Mucosa of rectum (tissue), 2 donors: ENCODE results near the gene ANKRD29.
"Not testable (repeated sequence)": the region's sequence is repeated elsewhere in the genome, so short reads cannot be mapped to it uniquely, and the experiment has no call there.

Source experiments
- H3K27ac ChIP-seq, 2 donors: one replicate each; pipeline ENCODE4 v1.7.0; 2013; ENCODE audit warnings: inconsistent platforms in 2 of 2, low read depth in 2 of 2, low read length in 2 of 2
- H3K27me3 ChIP-seq, 2 donors: one replicate each; pipeline ENCODE4 v1.7.0; 2013; ENCODE audit warnings: low read length in 2 of 2; ENCODE audit not compliant: control insufficient read depth in 2 of 2, insufficient read depth in 2 of 2
- H3K36me3 ChIP-seq, 2 donors: one replicate each; pipeline ENCODE4 v1.7.0; 2013; ENCODE audit warnings: low read length in 2 of 2; ENCODE audit not compliant: control insufficient read depth in 2 of 2, insufficient read depth in 2 of 2
- H3K4me1 ChIP-seq, 2 donors: one replicate each; pipeline ENCODE4 v1.7.0; 2013; ENCODE audit warnings: low read length in 2 of 2, mild to moderate bottlenecking in 1 of 2; ENCODE audit not compliant: control insufficient read depth in 2 of 2, insufficient read depth in 2 of 2
- H3K4me3 ChIP-seq, 2 donors: one replicate each; pipeline ENCODE4 v1.7.0; 2013; ENCODE audit warnings: low read length in 2 of 2
- H3K9ac ChIP-seq, 2 donors: one replicate each; pipeline ENCODE4 v1.7.0; 2013; ENCODE audit warnings: low read length in 2 of 2, low read depth in 1 of 2, mild to moderate bottlenecking in 1 of 2
- H3K9me3 ChIP-seq, 2 donors: one replicate each; pipeline ENCODE4 v1.7.0; 2013; ENCODE audit warnings: low read length in 2 of 2; ENCODE audit not compliant: control insufficient read depth in 2 of 2
- donor health status: healthy.
- donor health status: Normal muscosa, but diverticular disease.

ANKRD29 gene

GRCh38 chr18:23646282-23646681 is 16.4 kb downstream of the ANKRD29 start:
- Histone ChIP-seq H3K27ac (no peak overlapping the region), H3K36me3 (no peaks in the 10 kb centered on the region), H3K9me3 (peaks cover 0 to 2% of the 10 kb centered on the region in 2 donors), H3K4me1 (peaks cover 0 to 2% of the 10 kb centered on the region in 2 donors), H3K27me3 (no peaks in the 10 kb centered on the region), H3K4me3 (no peak overlapping the region), H3K9ac (no peak overlapping the region)

- Histone ChIP-seq H3K4me1 (no peaks in the 10 kb centered on the region), H3K9me3 (peaks cover 0 to 2% of the 10 kb centered on the region in 2 donors), H3K27me3 (no peaks in the 10 kb centered on the region), H3K9ac (no peak overlapping the region), H3K36me3 (no peaks in the 10 kb centered on the region), H3K27ac (no peak overlapping the region), H3K4me3 (no peak overlapping the region)
These were observed 17.0 kb downstream of the ANKRD29 start for GRCh38 chr18:23645568-23646175.

- Histone ChIP-seq H3K4me1 (no peaks in the 10 kb centered on the region), H3K9me3 (peaks cover 0 to 2% of the 10 kb centered on the region in 2 donors), H3K4me3 (no peak overlapping the region), H3K36me3 (no peaks in the 10 kb centered on the region), H3K27me3 (no peaks in the 10 kb centered on the region), H3K27ac (no peak overlapping the region), H3K9ac (no peak overlapping the region)
These were observed 18.8 kb downstream of the ANKRD29 start for GRCh38 chr18:23643815-23644490.

- H3K27ac ChIP-seq = no peak overlapping the region
- H3K9ac ChIP-seq = no peak overlapping the region
- H3K27me3 ChIP-seq = no peaks in the 10 kb centered on the region
- no peaks in the 10 kb centered on the region for H3K4me1 ChIP-seq
- H3K4me3 ChIP-seq = no peak overlapping the region
- peaks cover 0 to 2% of the 10 kb centered on the region in 2 donors for H3K9me3 ChIP-seq
- no peaks in the 10 kb centered on the region for H3K36me3 ChIP-seq
These were observed 20.6 kb downstream of the ANKRD29 start for GRCh38 chr18:23641937-23642666.

GRCh38 chr18:23641143-23641720 is 21.5 kb downstream of the ANKRD29 start:
- Histone ChIP-seq H3K27me3 (no peaks in the 10 kb centered on the region), H3K9me3 (peaks cover 0 to 2% of the 10 kb centered on the region in 2 donors), H3K4me3 (no peak overlapping the region), H3K9ac (no peak overlapping the region), H3K27ac (no peak overlapping the region), H3K36me3 (no peaks in the 10 kb centered on the region), H3K4me1 (no peaks in the 10 kb centered on the region)

- Histone ChIP-seq H3K27ac (no peak overlapping the region), H3K4me3 (no peak overlapping the region), H3K9me3 (peaks cover 0 to 2% of the 10 kb centered on the region in 2 donors), H3K9ac (no peak overlapping the region), H3K27me3 (no peaks in the 10 kb centered on the region), H3K36me3 (no peaks in the 10 kb centered on the region), H3K4me1 (no peaks in the 10 kb centered on the region)
These were observed 22.7 kb downstream of the ANKRD29 start for GRCh38 chr18:23640052-23640451.

GRCh38 chr18:23636433-23636832 is 26.3 kb downstream of the ANKRD29 start:
- not testable (repeated sequence) for H3K4me1 ChIP-seq, H3K4me3 ChIP-seq, H3K36me3 ChIP-seq, H3K27ac ChIP-seq, H3K27me3 ChIP-seq, H3K9me3 ChIP-seq, H3K9ac ChIP-seq

- no peaks in the 10 kb centered on the region for H3K4me1 ChIP-seq
- H3K4me3 ChIP-seq = no peak overlapping the region
- H3K36me3 ChIP-seq = no peaks in the 10 kb centered on the region
- H3K27me3 ChIP-seq = no peaks in the 10 kb centered on the region
- H3K9ac ChIP-seq = no peak overlapping the region
- H3K9me3 ChIP-seq = no peaks in the 10 kb centered on the region
- H3K27ac ChIP-seq = no peak overlapping the region
These were observed 26.7 kb downstream of the ANKRD29 start for GRCh38 chr18:23636071-23636399.

- Histone ChIP-seq H3K9me3 (no peaks in the 10 kb centered on the region), H3K36me3 (no peaks in the 10 kb centered on the region), H3K9ac (no peak overlapping the region), H3K27me3 (no peaks in the 10 kb centered on the region), H3K27ac (no peak overlapping the region), H3K4me3 (no peak overlapping the region), H3K4me1 (no peaks in the 10 kb centered on the region)
These were observed 27.2 kb downstream of the ANKRD29 start for GRCh38 chr18:23635283-23636070.
